ENCODE results near the gene TEX261.

Gene TEX261

DNA sequence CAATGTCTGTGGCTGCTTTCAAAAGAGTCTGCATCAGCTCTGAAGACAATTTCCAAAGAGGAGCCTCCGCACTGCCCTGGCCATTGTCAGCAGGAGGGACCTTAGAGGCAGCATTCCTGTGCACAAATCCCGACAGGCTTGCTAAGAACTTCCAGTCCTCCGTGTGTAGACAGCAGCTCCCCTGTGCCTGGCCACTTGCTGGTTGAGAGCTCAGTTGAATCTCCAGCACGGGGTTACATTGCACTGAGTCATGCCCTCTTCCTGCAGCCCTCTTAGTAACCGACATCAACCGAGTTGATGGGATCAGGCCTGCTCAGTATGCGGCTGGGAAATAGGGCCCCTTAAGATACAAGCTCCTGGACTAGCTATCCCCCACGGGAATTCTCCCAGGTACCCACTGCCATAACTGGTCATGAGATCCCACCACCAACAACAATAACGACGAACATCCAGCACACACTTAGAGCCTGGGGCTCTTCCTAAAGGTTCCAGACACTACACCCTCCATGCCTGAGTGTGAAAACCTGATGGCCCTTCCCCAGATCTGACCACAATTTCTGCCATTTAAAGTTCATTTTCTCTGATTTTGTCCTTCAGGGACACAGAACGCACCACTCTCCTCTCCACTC, 47.0 kb downstream of the TEX261 start:
- TF ChIP-seq FOXP2 (optimal IDR thresholded peaks at IDR 0.05; ENCODE audit: borderline replicate concordance, extremely low read depth, extremely low read length, insufficient read depth) (no peak), TAF1 (IDR thresholded peaks at IDR 0.05; ENCODE audit: borderline replicate concordance, insufficient read depth, low read length) (no peak), POLR2AphosphoS5 (IDR thresholded peaks at IDR 0.05; ENCODE audit: low read depth, low read length) (no peak), SIN3A (IDR thresholded peaks at IDR 0.05; ENCODE audit: borderline replicate concordance, insufficient read depth, low read length) (no peak)

GRCh38 chr2:70946832-70947442, 47.7 kb downstream of the TEX261 start:
- TF ChIP-seq REST (IDR thresholded peaks at IDR 0.05; ENCODE audit: insufficient read depth in 1 of 2, low read depth in 2 of 2, low read length in 2 of 2) = no peak
- TF ChIP-seq TAF1 (IDR thresholded peaks at IDR 0.05; ENCODE audit: borderline replicate concordance, insufficient read depth, low read length) = no peak
- TF ChIP-seq SIN3A (IDR thresholded peaks at IDR 0.05; ENCODE audit: borderline replicate concordance, insufficient read depth, low read length) = no peak
- no peak for TF ChIP-seq POLR2AphosphoS5 (IDR thresholded peaks at IDR 0.05; ENCODE audit: low read depth, low read length)
- no peak for TF ChIP-seq FOXP2 (optimal IDR thresholded peaks at IDR 0.05; ENCODE audit: borderline replicate concordance, extremely low read depth, extremely low read length, insufficient read depth)

GRCh38 chr2:70944111-70944690, 50.5 kb downstream of the TEX261 start:
- TF ChIP-seq SIN3A (IDR thresholded peaks at IDR 0.05; ENCODE audit: borderline replicate concordance, insufficient read depth, low read length) = no peak
- no peak for TF ChIP-seq FOXP2 (optimal IDR thresholded peaks at IDR 0.05; ENCODE audit: borderline replicate concordance, extremely low read depth, extremely low read length, insufficient read depth)

DNA sequence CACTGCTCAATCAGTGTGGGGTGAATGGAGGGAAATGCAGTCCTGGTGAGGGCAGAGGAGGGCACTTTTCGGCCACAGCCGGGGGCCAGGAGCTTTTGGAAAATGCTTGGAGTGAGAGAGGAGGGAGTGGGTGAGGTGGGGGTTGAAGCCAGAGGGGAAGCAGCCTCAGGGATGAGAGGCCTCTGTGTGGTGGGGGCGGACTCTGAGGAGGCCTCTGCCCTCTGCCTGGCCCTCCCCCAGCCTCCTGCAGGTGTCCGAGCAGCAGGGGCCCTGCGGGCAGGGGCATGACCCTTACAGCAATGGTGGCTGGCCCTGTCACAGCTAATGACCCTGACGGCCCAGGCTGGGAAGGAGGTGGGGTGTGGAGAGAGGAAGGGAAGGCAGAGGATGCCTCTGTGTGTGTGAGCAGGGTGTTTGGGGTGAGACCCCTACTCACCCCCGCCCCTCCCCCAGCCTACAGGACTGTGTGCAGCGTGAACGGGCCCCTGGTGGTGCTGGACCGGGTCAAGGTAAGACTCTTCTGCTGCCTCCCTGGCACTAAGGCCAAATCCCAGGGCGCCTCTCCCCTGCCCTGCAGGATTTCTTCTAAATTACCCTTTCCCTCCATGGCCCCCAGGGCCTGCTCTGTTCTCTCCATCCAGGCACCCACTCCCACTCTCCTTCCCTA, 51.3 kb downstream of the TEX261 start:
- TF ChIP-seq POLR2AphosphoS5 (IDR thresholded peaks at IDR 0.05; ENCODE audit: low read depth, low read length) = no peak
- no peak for TF ChIP-seq FOXP2 (optimal IDR thresholded peaks at IDR 0.05; ENCODE audit: borderline replicate concordance, extremely low read depth, extremely low read length, insufficient read depth)
- TF ChIP-seq TAF1 (IDR thresholded peaks at IDR 0.05; ENCODE audit: borderline replicate concordance, insufficient read depth, low read length) = no peak
- TF ChIP-seq SIN3A (IDR thresholded peaks at IDR 0.05; ENCODE audit: borderline replicate concordance, insufficient read depth, low read length) = no peak
- no peak for TF ChIP-seq REST (IDR thresholded peaks at IDR 0.05; ENCODE audit: insufficient read depth in 1 of 2, low read depth in 2 of 2, low read length in 2 of 2)

- TF ChIP-seq SIN3A (IDR thresholded peaks at IDR 0.05; ENCODE audit: borderline replicate concordance, insufficient read depth, low read length) = no peak
- no peak for TF ChIP-seq TAF1 (IDR thresholded peaks at IDR 0.05; ENCODE audit: borderline replicate concordance, insufficient read depth, low read length)
- no peak for TF ChIP-seq FOXP2 (optimal IDR thresholded peaks at IDR 0.05; ENCODE audit: borderline replicate concordance, extremely low read depth, extremely low read length, insufficient read depth)
- TF ChIP-seq REST (IDR thresholded peaks at IDR 0.05; ENCODE audit: insufficient read depth in 1 of 2, low read depth in 2 of 2, low read length in 2 of 2) = no peak
- TF ChIP-seq POLR2AphosphoS5 (IDR thresholded peaks at IDR 0.05; ENCODE audit: low read depth, low read length) = no peak
These were observed 52.1 kb downstream of the TEX261 start for GRCh38 chr2:70942396-70943204.

All from PFSK-1 (cell line).